Measurements from ENCODE around the gene GDPGP1.
"Not testable (repeated sequence)": the region's sequence is repeated elsewhere in the genome, so short reads cannot be mapped to it uniquely, and the experiment has no call there.

- TF ChIP-seq CTCF (conservative IDR thresholded peaks at IDR 0.05; ENCODE audit: low read length); EZH2phosphoT487 (IDR thresholded peaks at IDR 0.05; ENCODE audit: borderline replicate concordance, low read depth, low read length): not testable (repeated sequence)
These were observed 45.9 kb upstream of the GDPGP1 start for GRCh38 chr15:90188065-90188464.
